Ramos (cell line): ENCODE data around the gene RAB15.

Experiments used
- in situ Hi-C: fragments of 300-500 bp; cut with MboI; formaldehyde crosslinking; loops from one replicate; pipeline ENCODE4 v1.14.3; 2022; ENCODE audit warnings: low sequenced_read_pairs; ENCODE audit not compliant: unreplicated experiment

The RAB15 gene

DNA sequence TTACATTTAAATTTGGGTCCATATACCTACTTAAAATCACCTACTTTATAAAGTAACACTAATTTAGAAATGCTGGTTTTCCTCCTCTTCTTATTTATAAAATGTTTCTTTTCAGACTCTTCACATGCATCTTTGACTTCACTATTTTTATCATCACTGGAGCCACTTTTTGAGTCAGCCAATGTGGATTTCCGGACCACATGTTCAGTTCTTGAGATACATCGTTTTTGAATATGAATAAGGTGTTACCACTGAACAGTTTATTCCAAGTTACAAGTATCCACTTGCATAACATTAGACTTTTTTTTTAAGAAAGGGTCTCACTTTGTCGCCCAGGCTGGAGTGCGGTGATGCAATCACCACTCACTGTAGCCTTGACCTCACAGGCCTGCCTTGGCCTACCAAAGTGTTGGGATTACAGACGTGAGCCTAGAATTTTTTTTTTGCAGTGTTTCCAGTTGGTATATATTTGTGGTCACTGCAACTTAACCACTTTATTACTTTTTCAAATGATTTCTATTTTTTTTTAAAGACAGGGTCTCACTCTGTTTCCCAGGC, 20.3 kb upstream of the RAB15 start:
- in situ Hi-C loops, result loop anchor here (25.0 kb wide), 1 partner anchor 420 kb away; the partner anchor contains the start of gene FUT8

- in situ Hi-C loops, result loop anchor here (25.0 kb wide), 1 partner anchor 421 kb away; the partner anchor contains the start of gene FUT8
Measured at GRCh38 chr14:64990939-64991338, 18.8 kb upstream of the RAB15 start.

- in situ Hi-C loops, result loop anchor here (25.0 kb wide), 1 partner anchor 422 kb away; the partner anchor contains the start of gene FUT8
Measured at GRCh38 chr14:64990296-64990695, 18.2 kb upstream of the RAB15 start.

DNA sequence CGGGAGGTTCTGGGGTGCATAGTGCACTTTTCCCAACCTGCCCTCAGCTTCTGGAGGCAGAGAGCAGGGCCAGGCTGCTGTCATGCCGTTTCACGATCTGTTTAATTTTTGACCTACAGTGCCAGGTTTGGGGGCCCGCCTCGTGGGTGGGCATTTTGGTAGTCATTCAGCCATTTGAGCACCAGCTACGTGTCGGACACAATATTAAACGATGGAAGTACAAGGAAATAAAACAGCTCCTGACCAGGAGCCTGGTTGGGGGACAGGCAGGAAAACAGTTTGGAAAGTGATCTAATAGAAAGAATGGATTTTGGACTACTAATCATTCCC, 15.3 kb upstream of the RAB15 start:
- in situ Hi-C loops, result loop anchor here (25.0 kb wide), 1 partner anchor 425 kb away; the partner anchor contains the start of gene FUT8

DNA sequence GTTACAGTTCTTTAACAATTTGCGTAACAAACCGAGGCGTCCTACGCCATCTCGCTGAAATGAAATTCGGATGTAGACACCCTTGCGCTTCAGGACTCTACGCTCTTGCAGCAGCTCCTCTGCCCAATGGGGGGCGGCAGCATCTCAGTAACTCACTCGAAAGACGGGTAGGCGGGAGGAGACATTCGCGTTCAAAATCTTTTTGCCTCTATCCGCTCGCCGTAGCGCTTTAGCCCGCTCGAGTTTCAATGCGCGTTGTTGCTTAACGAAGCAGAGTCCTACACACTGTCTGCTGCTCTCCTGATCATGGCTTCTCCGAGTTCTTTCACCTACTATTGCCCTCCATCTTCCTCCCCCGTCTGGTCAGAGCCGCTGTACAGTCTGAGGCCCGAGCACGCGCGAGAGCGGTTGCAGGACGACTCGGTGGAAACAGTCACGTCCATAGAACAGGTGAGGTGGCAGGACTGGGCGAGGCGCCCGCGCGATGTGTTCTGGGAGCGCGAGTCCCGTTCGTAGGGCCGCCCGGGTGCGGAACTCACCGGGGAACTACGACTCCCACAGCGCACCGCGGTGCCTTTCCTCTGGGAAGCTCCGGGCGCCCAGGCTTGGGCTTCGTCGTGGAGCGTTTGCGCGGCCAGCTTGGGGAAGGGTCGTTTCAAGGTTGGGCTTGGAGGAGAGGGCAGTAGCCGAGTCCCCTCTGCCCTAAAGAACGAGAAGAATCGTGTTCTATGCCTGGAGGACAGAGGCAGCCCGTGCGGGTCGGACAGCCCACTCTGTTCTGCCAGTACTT, 14.7 kb upstream of the RAB15 start, which contains the start of gene FNTB:
TSS of gene FNTB (plus strand) at position 248 of the 790 bp plus-strand sequence. CDS start at position 307, 59 bp downstream.
- in situ Hi-C loops, result loop anchor here (25.0 kb wide), 1 partner anchor 425 kb away; the partner anchor contains the start of gene FUT8

GRCh38 chr14:64983439-64984310, 11.5 kb upstream of the RAB15 start:
- in situ Hi-C loops, result loop anchor here (25.0 kb wide), 1 partner anchor 429 kb away; the partner anchor contains the start of gene FUT8

DNA sequence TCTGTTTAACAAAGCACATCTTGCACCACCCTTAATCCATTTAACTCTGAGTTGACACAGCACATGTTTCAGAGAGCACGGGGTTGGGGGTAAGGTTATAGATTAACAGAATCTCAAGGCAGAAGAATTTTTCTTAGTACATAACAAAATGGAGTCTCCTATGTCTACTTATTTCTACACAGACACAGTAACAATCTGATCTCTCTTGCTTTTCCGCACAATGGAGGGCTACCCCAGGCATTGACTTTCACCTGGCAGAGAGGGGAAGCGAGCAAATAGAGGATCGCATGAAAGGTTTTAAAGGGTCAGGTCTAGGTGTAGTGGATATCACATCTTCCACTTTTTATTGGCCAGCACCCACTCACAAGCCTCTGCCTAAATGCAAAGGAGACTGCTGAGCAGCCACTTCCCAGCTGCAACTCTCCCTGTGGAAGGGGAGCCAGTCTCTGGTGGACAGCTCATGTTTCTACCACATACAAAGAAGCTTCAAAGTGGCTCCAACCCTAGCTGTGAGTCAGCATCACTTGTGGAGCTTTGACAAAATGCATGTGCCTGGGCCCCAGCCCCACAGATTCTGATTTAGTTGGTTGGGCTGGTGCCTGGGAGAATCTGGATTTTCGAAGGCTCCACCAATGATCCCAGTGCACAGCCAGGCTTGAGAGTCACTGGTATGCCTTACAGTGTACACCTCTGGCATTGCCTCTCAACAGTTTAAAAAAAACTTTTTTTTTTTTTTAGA, 7.4 kb upstream of the RAB15 start:
- in situ Hi-C loops, result loop anchor here (25.0 kb wide), 1 partner anchor 433 kb away; the partner anchor contains the start of gene FUT8

DNA sequence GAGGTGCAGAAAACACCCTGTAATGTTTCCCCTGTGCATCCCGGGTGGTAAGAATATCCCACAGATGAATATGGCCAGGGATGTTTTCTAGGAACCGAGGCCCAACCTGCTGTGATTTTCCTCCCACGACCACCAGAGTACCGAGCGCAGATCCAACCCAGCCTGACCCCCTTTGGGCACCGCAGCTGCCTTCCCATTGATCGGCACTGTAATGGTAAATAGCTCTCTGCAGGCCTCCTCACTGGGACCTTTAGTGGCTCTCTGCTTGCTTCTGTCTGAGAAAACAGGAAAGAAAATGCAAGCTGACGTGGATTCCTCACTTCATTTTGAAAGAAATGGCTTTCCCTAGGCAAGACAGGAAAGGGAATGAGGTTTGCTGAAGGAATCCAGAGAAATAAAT, 2.4 kb upstream of the RAB15 start:
- in situ Hi-C loops, result no loop called here

- in situ Hi-C loops, result no loop called here
Measured at GRCh38 chr14:64973826-64974225, 1.7 kb upstream of the RAB15 start.

DNA sequence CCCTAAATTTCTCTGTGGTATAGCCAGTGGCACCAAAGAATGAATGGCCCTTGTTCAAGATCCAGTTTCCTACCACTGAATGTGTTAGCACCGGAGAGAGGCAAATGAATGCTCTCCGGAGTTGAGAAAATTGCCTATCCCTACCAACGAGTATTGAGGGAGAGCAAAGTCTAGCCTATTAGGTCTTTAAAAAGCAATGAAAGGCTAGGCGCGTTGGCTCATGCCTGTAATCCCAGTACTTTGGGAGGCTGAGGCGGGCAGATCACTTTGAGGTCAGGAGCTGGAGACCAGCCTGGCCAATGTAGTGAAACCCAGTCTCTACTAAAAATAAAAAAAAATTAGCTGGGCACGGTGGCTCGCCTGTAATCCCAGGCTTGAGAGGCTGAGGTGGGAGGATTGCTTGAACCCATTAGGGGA, 898 bp upstream of the RAB15 start:
- in situ Hi-C loops, result no loop called here

- in situ Hi-C loops, result no loop called here
Measured at GRCh38 chr14:64971491-64971942, 619 bp downstream of the RAB15 start.

DNA sequence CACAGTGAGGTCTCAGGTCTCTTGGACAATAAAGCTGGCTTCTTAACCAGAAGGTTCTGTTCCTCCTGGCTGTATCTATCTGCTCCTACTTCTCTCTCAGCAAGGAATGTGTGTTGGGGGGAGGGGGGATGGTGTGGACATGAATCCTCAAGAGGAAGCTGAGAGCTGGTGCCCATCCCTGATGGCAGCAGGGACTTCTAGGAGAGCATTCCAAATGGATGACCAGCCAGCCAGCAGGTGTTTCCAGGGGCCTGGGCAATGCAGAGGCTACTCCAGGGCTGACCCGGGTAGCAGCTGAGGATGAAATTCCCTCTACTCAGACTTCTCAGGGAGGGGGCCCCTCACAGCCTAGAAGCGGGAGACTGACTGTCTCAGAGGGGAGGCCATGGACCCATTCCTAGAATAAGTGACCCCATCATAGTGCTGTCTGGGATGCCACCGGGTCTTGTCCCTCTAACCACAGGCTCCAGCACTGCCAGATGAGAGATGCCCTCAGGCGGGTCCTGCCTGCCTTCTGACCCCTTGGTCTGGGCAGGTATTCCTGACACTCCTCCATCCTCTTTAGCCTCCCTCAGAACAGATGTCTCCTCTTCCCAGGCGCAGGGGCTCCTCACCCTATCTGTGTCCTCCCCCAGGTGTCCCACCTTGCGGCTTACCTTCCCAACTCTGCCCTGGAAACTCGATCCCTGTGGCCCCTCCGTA, 1.2 kb downstream of the RAB15 start:
- in situ Hi-C loops, result no loop called here

DNA sequence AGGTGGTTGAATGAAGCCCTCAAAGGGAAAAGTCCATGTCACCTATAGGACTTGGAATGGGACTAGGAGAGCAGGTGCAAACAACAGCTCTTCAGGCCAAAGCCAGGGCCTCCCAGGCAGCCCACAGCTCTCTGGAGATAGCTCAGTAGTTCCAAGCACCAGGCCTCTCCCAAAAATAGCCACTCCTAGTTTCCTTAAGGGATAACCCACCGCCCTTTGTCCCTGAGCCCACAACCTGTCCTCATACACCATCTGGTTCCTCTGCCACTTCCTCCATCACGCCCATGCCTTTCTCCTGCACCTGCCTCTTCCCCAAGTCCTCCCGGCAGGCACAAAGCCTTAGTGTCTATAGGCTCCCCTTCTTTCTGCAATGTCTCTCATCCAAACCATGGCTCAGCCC, 2.1 kb downstream of the RAB15 start:
- in situ Hi-C loops, result no loop called here

DNA sequence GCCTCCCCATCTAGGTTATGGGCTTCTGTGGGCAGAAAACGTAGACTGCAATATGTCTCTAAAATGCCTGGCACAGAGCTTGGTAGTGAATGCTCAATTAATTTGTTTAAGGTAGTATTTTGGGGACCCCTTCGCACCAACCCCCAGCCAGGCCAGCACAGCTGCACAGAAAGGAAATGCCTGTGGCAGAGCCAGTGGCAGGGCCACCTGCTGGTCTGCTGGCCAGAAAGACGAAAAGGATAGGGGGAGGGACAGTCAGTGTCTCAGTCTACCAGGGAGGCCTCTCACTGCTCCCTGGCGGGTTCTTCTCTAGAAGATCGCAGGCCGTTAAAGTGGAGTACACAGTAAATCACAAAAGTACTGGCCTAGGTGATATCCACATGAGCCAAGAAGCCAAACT, 3.5 kb downstream of the RAB15 start:
- in situ Hi-C loops, result no loop called here

DNA sequence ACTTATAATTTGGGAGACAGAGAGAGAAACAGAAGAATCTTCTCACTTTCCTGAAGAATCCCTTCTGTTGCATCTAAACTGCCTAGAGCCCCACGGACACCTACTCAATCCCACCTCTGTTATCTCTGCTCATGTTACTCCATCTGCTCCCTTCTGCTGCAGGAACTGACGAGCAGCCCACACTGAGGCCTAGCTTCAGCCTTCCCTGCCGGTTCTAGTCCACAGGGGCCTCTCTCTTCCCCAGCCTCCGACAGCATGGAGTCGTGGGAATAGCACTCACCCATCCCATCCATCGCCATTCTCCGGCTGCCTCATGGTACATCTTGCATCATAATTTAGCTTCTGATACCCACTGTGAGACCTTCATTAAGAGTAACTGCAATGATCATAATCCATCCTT, 4.0 kb downstream of the RAB15 start:
- in situ Hi-C loops, result no loop called here

DNA sequence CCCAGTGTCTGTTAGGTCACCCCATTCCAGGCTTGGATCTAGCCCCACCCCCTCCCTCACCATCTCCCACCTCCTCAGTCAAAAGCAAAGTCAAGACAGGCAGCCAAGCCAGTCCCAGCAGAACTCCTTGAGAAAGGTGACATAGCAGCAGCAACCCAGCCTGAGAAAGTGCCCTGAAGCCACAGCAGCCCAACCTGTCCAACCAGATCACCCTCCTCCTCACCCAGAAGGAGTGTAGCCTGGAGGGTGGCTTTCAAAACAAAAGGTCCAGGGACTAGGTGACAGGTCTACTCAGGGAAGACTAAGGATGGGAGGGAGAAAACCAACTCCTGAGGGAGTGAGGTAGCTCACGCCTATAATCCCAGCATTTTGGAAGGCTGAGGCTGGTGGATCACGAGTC, 5.2 kb downstream of the RAB15 start:
- in situ Hi-C loops, result no loop called here

DNA sequence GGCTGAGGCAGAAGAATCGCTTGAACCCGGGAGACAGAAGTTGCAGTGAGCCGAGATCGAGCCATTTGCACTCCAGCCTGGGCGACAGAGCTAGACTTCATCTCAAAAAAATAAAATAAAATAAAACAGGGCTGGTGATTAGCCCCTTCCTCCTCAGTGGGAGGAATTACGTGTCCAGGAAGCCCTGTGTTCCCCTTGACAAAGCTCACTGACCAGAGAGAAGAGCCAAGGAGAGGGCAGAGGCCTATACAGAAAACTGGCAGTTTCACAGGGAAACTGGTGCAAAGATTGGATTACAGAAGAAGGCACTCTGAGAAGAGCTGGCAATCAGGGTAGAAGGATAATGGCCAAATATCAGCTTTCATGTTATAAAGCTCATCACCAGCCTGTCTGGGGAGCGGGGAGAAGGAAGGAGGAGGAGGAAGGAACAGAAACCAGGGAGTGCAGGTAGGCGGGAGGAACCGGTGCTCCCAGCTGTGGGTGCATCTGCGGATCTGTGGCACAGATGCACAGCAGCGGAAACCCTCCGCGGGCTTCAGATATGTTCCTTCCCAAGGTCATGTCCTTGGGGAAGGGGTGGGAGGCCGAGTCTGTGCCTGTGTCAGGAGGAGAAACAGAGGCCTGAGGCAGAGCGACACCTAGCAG, 6.7 kb downstream of the RAB15 start:
- in situ Hi-C loops, result no loop called here

DNA sequence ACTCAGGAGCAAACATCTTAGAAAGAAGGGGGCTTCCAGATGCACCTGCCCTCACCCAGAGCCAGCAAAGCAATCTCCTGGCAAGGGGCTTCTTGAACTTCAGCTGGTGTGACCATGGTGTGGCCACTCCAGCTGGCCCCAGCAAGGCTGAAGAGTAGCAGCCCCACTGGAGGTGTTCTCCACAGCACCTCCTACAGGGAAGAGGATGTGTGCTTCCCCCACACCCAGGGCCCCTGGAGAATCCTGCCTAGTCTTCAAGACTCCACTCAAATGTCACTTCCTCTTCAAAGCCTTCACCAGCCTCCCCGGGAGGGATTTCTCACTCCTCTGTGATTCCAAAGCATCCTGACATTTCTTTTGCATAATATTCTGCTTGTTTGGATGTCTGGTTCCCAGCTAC, 8.5 kb downstream of the RAB15 start:
- in situ Hi-C loops, result no loop called here
